HCT116 (cell line): ENCODE results near the gene IER3IP1. TPM values are rescaled to one million over a fixed set of nuclear protein-coding genes. Genes with fewer than 3 reads are reported as not detected.
"Not testable (repeated sequence)": the region's sequence is repeated elsewhere in the genome, so short reads cannot be mapped to it uniquely, and the experiment has no call there.

Source experiments
- ATAC-seq: fragments of 200-7000 bp; cut with Tn5 transposase; 2 replicates; pipeline ENCODE4 v1.9.1; 2020; ENCODE audit warnings: mild to moderate bottlenecking, moderate library complexity
- BruUV-seq: library from RNA; stranded (reverse); fragments of 400-500 nt; replicated peaks from 2 replicates; lab custom pipeline; 2021; lab: Mats Ljungman, UMichigan
- CTCF ChIA-PET: fragments of 300-600 bp; sonication (Branson Sonifier 250); formaldehyde crosslinking; loops from one replicate; lab custom pipeline; 2021; ENCODE audit warnings: antibody characterized with exemption; lab: Charles Lee
- POLR2A ChIA-PET: fragments of 300-600, 350-600 bp; sonication (Branson Sonifier 250); formaldehyde crosslinking; loops from one replicate; lab custom pipeline; 2021; ENCODE audit warnings: antibody characterized with exemption; lab: Charles Lee
- RAD21 ChIA-PET, 2 experiments: fragments of 300-600 bp; sonication (Branson Sonifier 250); formaldehyde crosslinking; loops; one replicate each; lab custom pipeline; 2023; ENCODE audit warnings: low total read pairs in 2 of 2; ENCODE audit not compliant: uncharacterized antibody in 2 of 2, unreplicated experiment in 2 of 2, low non-redundant PET in 1 of 2; lab: Charles Lee
- DNase-seq: peaks from one replicate; pipeline ENCODE4 v3.0.0-alpha.2; 2010; ENCODE audit warnings: low read depth, low spot score
- H2AFZ ChIP-seq: fragments of 200-600 bp; shearing (Covaris generic), sonication (generic); 2 replicates; pipeline ENCODE4 v1.6.1; 2017; ENCODE audit warnings: low read depth, mixed run types, mixed read lengths, antibody characterized with exemption, low read length; ENCODE audit not compliant: poor library complexity, severe bottlenecking
- H3K27ac ChIP-seq: 2 replicates; pipeline ENCODE4 v1.5.1; 2012; ENCODE audit warnings: low read depth, low read length
- H3K27me3 ChIP-seq: fragments of 200-600 bp; sonication (generic); 2 replicates; pipeline ENCODE4 v1.6.1; 2016; ENCODE audit warnings: mixed run types, low read length, mixed read lengths; ENCODE audit not compliant: insufficient read depth
- H3K36me3 ChIP-seq, 2 experiments: fragments of 200-500 bp in 1 of 2; fragments of 200-600 bp in 1 of 2; sonication (Bioruptor generic) in 1 of 2; sonication (generic) in 1 of 2; 2 replicates each; pipeline versions ENCODE4 v1.5.1 to v1.6.1; 2014 to 2016; ENCODE audit warnings: low read length in 2 of 2, inconsistent platforms in 1 of 2, mixed read lengths in 1 of 2, mixed run types in 1 of 2; ENCODE audit not compliant: insufficient read depth in 2 of 2, control insufficient read depth in 1 of 2
- H3K4me1 ChIP-seq, 2 experiments: fragments of 200-600 bp in 1 of 2; sonication (generic) in 1 of 2; 2 replicates each; pipeline versions ENCODE4 v1.5.1 to v1.6.1; 2012 to 2017; ENCODE audit warnings: low read length in 2 of 2, inconsistent platforms in 1 of 2, mild to moderate bottlenecking in 1 of 2, mixed read lengths in 1 of 2, mixed run types in 1 of 2, moderate library complexity in 1 of 2; ENCODE audit not compliant: insufficient read depth in 2 of 2, control insufficient read depth in 1 of 2
- H3K4me2 ChIP-seq: fragments of 200-600 bp; sonication (generic); 2 replicates; pipeline ENCODE4 v1.6.1; 2017; ENCODE audit warnings: mixed run types, low read length, mixed read lengths
- H3K4me3 ChIP-seq, 2 experiments: fragments of 200-600 bp in 1 of 2; sonication (generic) in 1 of 2; replicated peaks in 1 of 2; 2 replicates each; pipeline ENCODE4 v1.5.1; 2011 to 2016; ENCODE audit warnings: low read length in 2 of 2, control low read depth in 1 of 2, low read depth in 1 of 2, mild to moderate bottlenecking in 1 of 2, mixed read lengths in 1 of 2, mixed run types in 1 of 2
- H3K79me2 ChIP-seq: fragments of 200-600 bp; sonication (generic); 2 replicates; pipeline ENCODE4 v1.6.1; 2017; ENCODE audit warnings: mild to moderate bottlenecking, mixed run types, low read length, moderate library complexity, mixed read lengths; ENCODE audit not compliant: insufficient read depth
- H3K9ac ChIP-seq: fragments of 200-600 bp; sonication (generic); 2 replicates; pipeline ENCODE4 v1.6.1; 2016; ENCODE audit warnings: low read length, mixed read lengths
- H3K9me2 ChIP-seq: fragments of 200-600 bp; sonication (generic), shearing (Covaris generic); 2 replicates; pipeline ENCODE4 v1.6.1; 2017; ENCODE audit warnings: mixed run types, mild to moderate bottlenecking, moderate library complexity; ENCODE audit not compliant: insufficient read depth
- H3K9me3 ChIP-seq, 2 experiments: fragments of 200-500 bp in 1 of 2; fragments of 200-600 bp in 1 of 2; sonication (Bioruptor generic) in 1 of 2; sonication (generic) in 1 of 2; 2 replicates each; pipeline ENCODE4 v1.6.1; 2014 to 2017; ENCODE audit warnings: low read length in 2 of 2, mixed read lengths in 2 of 2, inconsistent platforms in 1 of 2, low read depth in 1 of 2, mild to moderate bottlenecking in 1 of 2, mixed run types in 1 of 2, moderate library complexity in 1 of 2; ENCODE audit not compliant: control insufficient read depth in 1 of 2, insufficient read depth in 1 of 2
- H4K20me1 ChIP-seq: fragments of 200-600 bp; sonication (generic), shearing (Covaris generic); 2 replicates; pipeline ENCODE4 v1.6.1; 2017; ENCODE audit warnings: mixed run types, mild to moderate bottlenecking, moderate library complexity; ENCODE audit not compliant: insufficient read depth
- CBX3 ChIP-seq: IDR thresholded peaks from 2 replicates; pipeline ENCODE4 v1.6.1; 2012; ENCODE audit warnings: low read depth
- JUND ChIP-seq: IDR thresholded peaks from 2 replicates; pipeline ENCODE4 v1.6.1; 2012
- TCF7L2 ChIP-seq: IDR thresholded peaks from 2 replicates; pipeline ENCODE4 v1.7.0; 2011; ENCODE audit warnings: borderline replicate concordance, inconsistent platforms; ENCODE audit not compliant: insufficient read depth, insufficient read length; ENCODE audit errors: extremely low read depth
- intact Hi-C: fragments of 100-400 bp; cut with micrococcal nuclease; formaldehyde crosslinking; loops from 2 replicates; pipeline ENCODE4 v1.10.0; 2022
- total RNA-seq: library from RNA; stranded (reverse); gene quantifications from one replicate; pipeline ENCODE4 v1.2.1, GENCODE V29; 2021; ENCODE audit not compliant: unreplicated experiment

The IER3IP1 gene
- total RNA-seq, 1 experiment from 2014 or later = 12.0 TPM

- TF ChIP-seq JUND = no peak
These were observed 11.6 kb upstream of the IER3IP1 start (continued) for GRCh38 chr18:47187721-47188120.

- Histone ChIP-seq H3K4me1 (no peaks in the 10 kb centered on the region), H3K9me3 (peaks cover 0 to 3% of the 10 kb centered on the region in 2 experiments; a peak in 1 of 4 replicates), H3K9me2 (no peaks in the 10 kb centered on the region), H2AFZ (no peak overlapping the region), H4K20me1 (no peaks in the 10 kb centered on the region), H3K79me2 (no peaks in the 10 kb centered on the region), H3K27ac (no peak overlapping the region), H3K27me3 (no peaks in the 10 kb centered on the region), H3K9ac (no peak overlapping the region), H3K4me3 (no peak overlapping the region), H3K4me2 (no peak overlapping the region), H3K36me3 (no peaks in the 10 kb centered on the region)
- intact Hi-C loops = no loop called here
- TF ChIP-seq CBX3 (peak; percentile 59), TCF7L2 (no peak)
- POLR2A ChIA-PET = no interaction called here
- no peak for ATAC-seq
- CTCF ChIA-PET = interaction anchor here (0.9 kb wide), 1 partner anchor 21 kb away, joined by 3 read pairs; no protein-coding TSS in a partner anchor
- RAD21 ChIA-PET = no interaction called here
- no TSS peak for BruUV-seq
- DNase-seq = peak; percentile 27
These were observed 8.4 kb upstream of the IER3IP1 start for GRCh38 chr18:47184419-47185050.

GRCh38 chr18:47182156-47182555 is 6.0 kb upstream of the IER3IP1 start:
- DNase-seq, H4K20me1 ChIP-seq, H3K9me3 ChIP-seq, CTCF ChIA-PET, POLR2A ChIA-PET, H3K79me2 ChIP-seq, H3K9me2 ChIP-seq, ATAC-seq, RAD21 ChIA-PET, H3K27me3 ChIP-seq, H3K4me2 ChIP-seq, H3K4me3 ChIP-seq, H3K36me3 ChIP-seq, H3K27ac ChIP-seq, H3K4me1 ChIP-seq, H3K9ac ChIP-seq, H2AFZ ChIP-seq, intact Hi-C loops, BruUV-seq: not testable (repeated sequence)
